Pons (tissue), 1 donor: ENCODE results near the gene YBX3.

ENCODE experiments used
- DNase-seq: peaks from one replicate; pipeline ENCODE4 v3.0.0-alpha.2; 2016; ENCODE audit warnings: low spot score

The YBX3 gene

DNA sequence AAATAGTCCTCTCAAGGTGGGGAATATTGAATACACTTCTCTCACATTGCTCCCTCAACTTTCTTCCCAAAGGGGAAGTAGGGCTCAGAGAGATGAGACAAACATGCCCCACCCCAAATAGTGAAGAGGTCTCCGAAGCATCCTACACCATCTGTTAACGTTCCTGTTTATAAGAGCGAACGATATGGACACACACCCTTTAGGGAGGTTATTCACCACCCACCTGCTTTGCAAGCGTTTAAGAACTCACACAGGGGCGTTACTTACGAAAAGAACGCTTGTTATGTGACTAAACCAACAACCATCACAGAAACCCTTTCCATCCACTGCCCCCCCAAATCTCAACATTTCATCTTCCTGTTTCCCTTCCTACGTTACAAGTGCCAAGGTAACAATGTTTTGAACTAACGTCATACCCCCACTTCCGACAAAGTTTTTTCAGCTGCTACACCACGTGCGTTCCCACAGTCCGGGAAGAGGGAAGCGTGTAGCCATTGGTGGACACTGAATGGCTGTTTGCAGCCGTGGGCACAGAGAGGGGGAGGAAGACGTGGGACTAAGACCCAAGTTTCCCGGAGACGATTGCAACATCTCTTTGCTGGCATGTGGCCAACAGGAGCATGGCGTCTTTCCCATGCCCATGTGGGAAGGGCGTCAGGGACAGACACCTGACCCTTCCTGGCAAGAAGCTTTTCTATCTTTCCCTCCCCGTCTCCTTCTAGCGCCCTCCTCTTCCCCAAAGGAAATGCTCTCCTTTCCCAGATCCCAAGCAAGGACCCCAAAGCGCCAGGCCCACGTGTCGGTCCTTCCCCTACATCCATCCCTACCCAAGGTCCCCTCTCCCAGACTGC, 1.2 kb downstream of the YBX3 start:
- DNase-seq, result peak; percentile 80

DNA sequence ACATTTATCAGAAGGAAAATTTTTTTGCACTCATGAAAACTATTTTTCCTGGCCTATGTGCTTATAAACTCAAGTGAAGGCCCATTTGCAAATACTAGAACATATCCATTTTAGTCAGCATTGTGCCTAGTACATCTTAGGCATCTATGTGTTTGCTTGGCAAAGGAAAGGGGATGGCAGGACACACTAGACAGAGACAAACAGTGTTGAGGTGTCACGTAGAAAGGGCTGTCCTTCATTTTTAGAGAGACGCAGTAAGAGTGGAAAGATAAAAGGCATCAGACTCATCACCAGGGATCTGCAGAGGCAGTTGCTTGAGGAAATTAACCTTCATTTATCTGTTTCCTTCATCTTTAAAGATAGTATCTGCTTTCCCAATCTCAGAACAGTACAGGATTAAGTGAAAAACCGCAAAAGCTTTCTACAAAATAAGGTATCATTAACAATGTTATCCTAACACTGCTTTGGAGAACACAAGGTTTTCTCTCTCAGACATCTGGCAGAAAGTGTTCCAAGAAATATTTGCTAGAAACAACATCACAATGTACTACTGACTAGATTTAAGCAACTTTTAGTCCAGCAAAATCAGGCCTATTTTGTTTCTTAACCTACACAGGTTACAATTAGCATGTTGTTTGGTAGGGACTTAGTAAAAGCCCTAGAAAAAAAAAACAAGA, 2.0 kb downstream of the YBX3 start:
- DNase-seq, result no peak

GRCh38 chr12:10719482-10719881, 3.6 kb downstream of the YBX3 start:
- no peak for DNase-seq

DNA sequence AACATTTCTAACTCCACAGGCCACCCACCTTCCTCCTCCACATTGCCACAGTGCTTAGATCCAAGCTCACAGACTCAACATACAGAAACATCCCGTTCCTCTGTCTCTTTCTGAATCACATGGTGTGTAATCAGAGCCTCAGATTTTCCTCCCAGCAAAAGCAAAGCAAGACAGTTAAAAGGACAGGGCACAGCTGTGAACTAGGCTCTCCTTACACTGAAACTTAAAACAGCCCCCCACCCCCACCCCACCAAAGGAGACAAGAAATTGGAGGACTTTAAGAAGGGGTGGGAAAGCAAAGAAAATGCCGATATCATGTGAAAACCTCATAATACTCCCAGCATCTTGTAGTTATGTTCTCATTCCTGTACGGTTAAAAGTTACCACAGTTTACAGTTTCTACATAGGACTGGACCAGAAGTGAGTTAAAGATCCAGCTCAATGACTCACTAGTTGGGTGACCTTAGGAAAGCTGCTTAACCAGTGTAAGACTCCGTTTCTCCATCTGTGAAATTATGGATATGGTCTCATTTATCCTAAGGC, 4.8 kb downstream of the YBX3 start:
- DNase-seq, result no peak

DNA sequence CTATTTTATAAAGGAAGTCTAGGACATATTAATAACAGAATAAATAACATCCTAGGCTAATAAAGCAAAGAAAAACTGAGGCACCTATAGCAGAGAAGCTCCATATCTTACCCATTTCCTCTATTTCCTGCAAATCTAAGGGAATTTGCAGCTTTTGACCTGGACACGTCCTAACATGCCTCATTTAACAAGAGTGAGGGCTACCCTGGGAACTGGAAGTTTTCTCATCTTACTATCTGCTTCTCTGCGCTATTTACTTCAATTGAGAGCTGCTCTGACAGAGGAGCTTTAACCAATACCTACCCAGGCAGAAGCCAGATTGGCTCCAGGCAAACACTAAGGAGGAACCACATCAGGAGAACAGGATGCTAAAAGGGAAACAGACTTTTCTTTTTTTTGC, 5.7 kb downstream of the YBX3 start:
- no peak for DNase-seq

DNA sequence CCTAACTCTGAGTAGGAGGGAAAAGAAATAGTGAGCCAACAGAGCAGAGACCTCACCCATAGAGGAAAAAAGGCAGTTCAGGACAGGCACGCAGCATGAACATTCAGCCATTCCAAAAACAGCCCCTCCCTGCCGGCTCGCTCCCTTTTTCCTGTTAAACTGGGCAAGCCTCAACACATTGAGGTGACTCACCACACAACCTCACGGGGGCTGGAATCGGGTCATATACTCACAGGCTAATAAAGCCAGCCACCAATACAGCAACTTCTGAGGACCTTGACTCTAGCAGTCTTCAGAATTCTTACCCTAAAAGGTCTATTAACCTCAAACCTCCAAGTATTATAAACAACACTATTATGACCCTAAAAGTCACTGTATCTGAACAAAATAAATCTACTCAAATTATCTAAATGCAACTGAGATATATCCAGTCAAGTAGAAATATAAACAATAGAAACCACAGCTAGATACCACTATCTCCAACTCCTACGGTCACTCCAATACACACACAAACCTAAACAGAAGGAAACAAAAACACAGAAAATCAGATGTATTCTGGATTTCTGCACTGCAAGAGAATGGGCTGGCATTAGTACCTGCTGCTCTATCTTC, 6.3 kb downstream of the YBX3 start:
- peak; percentile 13 for DNase-seq

DNA sequence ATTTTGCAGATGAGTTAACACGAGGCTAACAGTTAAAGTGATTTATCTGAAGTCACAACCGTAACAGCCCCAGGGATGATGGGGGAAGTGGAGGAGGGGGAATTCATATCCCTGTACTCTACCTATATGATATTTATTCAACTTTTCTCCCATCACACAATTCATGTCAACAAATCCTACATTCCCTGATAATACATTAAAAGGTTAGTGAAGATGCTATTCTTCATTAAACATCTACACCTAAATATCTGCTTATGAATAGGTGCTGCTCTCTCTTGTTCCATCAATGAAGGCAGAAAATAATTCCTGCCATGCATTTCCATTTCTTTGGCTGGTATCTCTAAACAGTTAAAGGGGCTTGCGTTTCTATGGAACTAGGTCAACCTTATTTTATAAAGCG, 6.8 kb downstream of the YBX3 start:
- DNase-seq, result no peak

DNA sequence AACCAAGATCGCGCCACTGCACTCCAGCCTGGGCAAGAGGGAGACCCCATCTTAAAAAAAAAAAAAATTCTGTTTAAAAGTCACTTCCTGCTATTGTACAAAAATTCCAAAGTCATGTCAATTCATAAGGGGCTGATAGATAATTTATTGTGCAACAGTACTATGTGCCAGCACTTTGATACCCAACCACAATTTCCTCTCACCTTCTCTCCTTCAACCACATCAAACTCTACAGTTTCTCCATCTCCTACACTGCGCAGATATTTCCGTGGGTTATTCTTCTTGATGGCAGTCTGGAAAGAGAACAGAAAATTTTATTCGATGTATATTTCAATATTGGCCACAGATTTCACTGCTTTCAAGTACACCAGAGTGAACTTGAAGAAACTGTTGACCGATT, 7.6 kb downstream of the YBX3 start:
- DNase-seq, result no peak

GRCh38 chr12:10709808-10710207, 13.3 kb downstream of the YBX3 start:
- DNase-seq, result no peak

DNA sequence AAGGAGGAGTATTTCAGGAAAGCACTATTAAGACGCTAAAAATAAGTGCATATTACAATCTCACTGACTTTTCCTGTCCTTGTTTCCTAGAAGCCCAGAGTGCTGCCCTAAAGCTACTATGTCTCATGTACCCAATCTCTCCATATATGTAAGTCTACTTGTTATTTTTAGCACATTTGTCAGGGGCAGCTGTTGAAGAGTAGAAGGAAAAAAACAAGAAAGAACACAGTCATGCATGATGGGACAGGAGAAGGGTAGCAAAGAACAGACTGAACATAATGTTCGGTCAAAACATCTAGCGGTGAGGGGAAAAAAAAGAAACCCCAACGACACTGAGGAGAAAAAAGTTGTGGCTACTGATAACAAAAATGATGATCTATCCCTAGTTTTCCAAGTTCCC, 14.3 kb downstream of the YBX3 start:
- DNase-seq, result no peak

- no peak for DNase-seq
Measured at GRCh38 chr12:10705655-10706054, 17.5 kb downstream of the YBX3 start.

GRCh38 chr12:10701843-10702242, 21.3 kb downstream of the YBX3 start:
- DNase-seq, result no peak

GRCh38 chr12:10701131-10701681, 21.9 kb downstream of the YBX3 start:
- DNase-seq, result no peak

DNA sequence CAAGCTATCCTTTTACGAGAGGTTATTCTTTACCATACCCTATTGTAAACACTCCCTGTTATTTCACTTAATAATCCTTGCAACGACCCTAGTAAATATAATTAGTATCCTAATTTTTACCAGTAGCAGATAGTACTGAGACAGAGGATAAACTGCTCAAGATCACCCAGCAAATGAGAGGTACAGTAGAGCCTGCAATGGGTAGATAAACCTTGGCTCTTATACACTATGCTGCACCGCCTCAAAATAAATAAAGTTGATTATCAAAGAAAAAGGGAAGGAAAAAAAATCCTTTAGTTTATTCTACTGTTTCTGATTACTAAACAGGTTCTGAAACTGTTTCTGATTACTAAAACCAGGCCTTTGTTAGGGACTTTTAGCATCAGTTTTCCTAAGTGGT, 22.5 kb downstream of the YBX3 start:
- DNase-seq, result no peak

DNA sequence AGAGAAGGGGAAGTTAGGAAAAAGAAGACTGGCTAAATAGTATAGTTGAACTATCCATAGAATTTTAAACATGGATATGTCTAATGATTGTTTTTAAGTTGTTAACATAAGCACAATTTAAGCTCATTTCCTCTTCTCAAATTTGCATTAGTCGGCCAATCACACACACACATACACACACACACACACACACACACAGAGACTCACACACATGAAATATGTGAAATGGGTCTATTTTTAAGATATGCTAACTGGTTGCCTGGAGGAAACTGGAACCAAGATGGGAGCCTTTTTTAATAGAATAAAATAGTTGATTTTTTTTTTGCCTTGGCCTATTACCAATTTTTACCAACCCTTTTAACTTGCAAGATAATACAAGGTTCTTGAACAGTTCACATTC, 25.3 kb downstream of the YBX3 start:
- DNase-seq, result no peak

DNA sequence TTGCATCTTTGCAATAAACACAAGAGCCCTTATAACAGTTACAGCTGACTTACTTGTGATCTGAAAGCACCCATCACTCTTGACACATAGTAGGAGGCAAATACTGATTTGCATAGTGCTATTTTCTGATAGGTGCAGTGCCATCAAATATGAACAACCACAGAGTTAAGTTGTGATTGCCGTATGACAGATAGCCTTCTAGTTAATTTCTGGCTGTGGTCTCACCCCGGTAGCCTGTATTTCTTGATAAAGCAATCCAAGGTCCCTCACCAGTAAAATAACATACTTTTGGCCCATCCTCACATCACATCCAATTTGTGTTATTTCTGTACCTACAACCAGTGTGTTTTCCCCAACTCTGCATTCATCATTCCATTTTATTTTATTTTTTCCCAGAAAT, 26.0 kb downstream of the YBX3 start:
- no peak for DNase-seq

GRCh38 chr12:10690906-10691305, 32.2 kb downstream of the YBX3 start:
- DNase-seq, result no peak

DNA sequence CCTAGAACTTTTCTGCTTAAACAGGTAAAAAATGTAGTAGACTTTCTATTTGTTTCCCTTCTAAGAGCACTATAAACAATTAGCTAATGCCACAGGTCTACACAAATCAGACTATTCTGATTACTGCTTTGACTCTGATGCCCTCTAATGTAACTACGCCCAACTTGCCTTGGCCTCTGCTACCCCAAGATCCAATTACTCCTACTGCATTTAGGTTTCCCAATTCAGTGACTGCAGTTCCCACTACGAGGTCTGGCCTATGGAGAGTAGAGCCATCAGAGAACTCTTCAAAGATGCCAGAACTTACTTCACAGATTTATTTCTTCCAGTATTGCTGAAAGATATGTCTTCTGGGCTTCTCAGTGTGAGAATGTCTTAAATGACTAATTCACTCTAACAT, 34.0 kb downstream of the YBX3 start:
- no peak for DNase-seq

DNA sequence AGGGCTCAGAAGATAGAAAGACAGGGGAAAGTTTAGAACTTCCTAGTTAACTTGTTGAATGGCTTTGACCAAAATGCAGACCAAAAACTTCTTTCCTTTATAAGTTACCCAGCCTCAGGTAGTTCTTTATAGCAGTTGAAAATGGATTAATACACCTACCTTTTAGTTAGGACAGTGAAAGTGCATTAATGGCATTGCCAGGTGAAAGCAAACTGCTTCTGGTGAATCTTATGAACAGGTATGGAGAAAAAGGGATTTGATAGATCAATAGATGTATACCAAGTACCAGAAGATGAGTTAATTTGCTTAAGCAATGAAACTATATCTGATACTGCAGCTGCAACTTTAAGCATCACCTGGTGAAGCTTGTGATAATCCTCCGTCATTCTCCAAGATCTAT, 35.1 kb downstream of the YBX3 start:
- no peak for DNase-seq

- no peak for DNase-seq
Measured at GRCh38 chr12:10673659-10674384, 49.3 kb downstream of the YBX3 start, which contains the start of gene STYK1. Gene STYK1, minus strand, starts transcription at chr12:10674052. Its CDS starts 39,434 bp downstream, at chr12:10634618.

- DNase-seq, result no peak
Measured at GRCh38 chr12:10672231-10672868, 50.8 kb downstream of the YBX3 start.
